ENCODE data around the gene SMARCD3.
A peak's percentile ranks its signal among the peaks of the same experiment; 100 is the strongest.

SMARCD3 gene

GRCh38 chr7:151233804-151234203, 14.7 kb downstream of the SMARCD3 start:
- DNase-seq = no peak

GRCh38 chr7:151232917-151233701, 15.4 kb downstream of the SMARCD3 start:
- peak; percentile 37 for DNase-seq

GRCh38 chr7:151232091-151232916, 16.2 kb downstream of the SMARCD3 start, which contains the start of gene CHPF2:
TSS of gene CHPF2 (plus strand) at chr7:151232483. CDS start at chr7:151234012, 1,529 bp downstream.
- DNase-seq = peak; percentile 92

- DNase-seq = no peak
These were observed 17.4 kb downstream of the SMARCD3 start for GRCh38 chr7:151231080-151231479.

GRCh38 chr7:151229249-151229648, 19.2 kb downstream of the SMARCD3 start:
- no peak for DNase-seq

- no peak for DNase-seq
These were observed 20.2 kb downstream of the SMARCD3 start for GRCh38 chr7:151228024-151228866.

GRCh38 chr7:151226875-151227782, 21.4 kb downstream of the SMARCD3 start, which contains the start of gene ABCF2:
TSS of gene ABCF2 (minus strand) at chr7:151227205. CDS start at chr7:151226458, 747 bp downstream.
- DNase-seq = peak; percentile 99

- no peak for DNase-seq
These were observed 22.0 kb downstream of the SMARCD3 start for GRCh38 chr7:151226560-151226874.

- no peak for DNase-seq
These were observed 22.5 kb downstream of the SMARCD3 start for GRCh38 chr7:151225948-151226510.

- DNase-seq = no peak
These were observed 24.8 kb downstream of the SMARCD3 start for GRCh38 chr7:151223728-151224127.

- no peak for DNase-seq
These were observed 30.3 kb downstream of the SMARCD3 start for GRCh38 chr7:151218170-151218569.

GRCh38 chr7:151215396-151215795, 33.1 kb downstream of the SMARCD3 start:
- DNase-seq = no peak

GRCh38 chr7:151213826-151214225, 34.7 kb downstream of the SMARCD3 start:
- DNase-seq = no peak

GRCh38 chr7:151212626-151213025, 35.9 kb downstream of the SMARCD3 start:
- DNase-seq = no peak

GRCh38 chr7:151211155-151211772, 37.2 kb downstream of the SMARCD3 start:
- DNase-seq = no peak

GRCh38 chr7:151210087-151210854, 38.2 kb downstream of the SMARCD3 start, which contains the start of gene H2BK1:
TSS of gene H2BK1 (minus strand) at chr7:151210488. CDS start at chr7:151210318, 170 bp downstream.
- peak; percentile 54 for DNase-seq

- peak; percentile 50 for DNase-seq
These were observed 38.9 kb downstream of the SMARCD3 start for GRCh38 chr7:151209588-151209987.

- DNase-seq = no peak
These were observed 40.1 kb downstream of the SMARCD3 start for GRCh38 chr7:151208253-151208862.

- no peak for DNase-seq
These were observed 40.7 kb downstream of the SMARCD3 start for GRCh38 chr7:151207804-151208203.

GRCh38 chr7:151207315-151207714, 41.2 kb downstream of the SMARCD3 start:
- DNase-seq = peak; percentile 35
